ENCODE data around the gene CCDC196.

GRCh38 chr14:66485029-66485428 lies 1.1 kb upstream of the CCDC196 start:
- TF ChIP-seq EP300 (IDR thresholded peaks at IDR 0.05), result no peak
- TF ChIP-seq CTCF (IDR thresholded peaks at IDR 0.05), result no peak
- TF ChIP-seq POLR2A (IDR thresholded peaks at IDR 0.05), result no peak
- no peak for TF ChIP-seq POLR2AphosphoS5 (IDR thresholded peaks at IDR 0.05)

Data from upper lobe of left lung (tissue), 4 donors.